Upper lobe of left lung (tissue), 4 donors: ENCODE results near the gene KCNJ5.

ENCODE experiments used
- CTCF ChIP-seq, 6 experiments: fragments of 450-650 bp in 4 of 6; fragments of 200-600 bp in 2 of 6; sonication (generic) in 2 of 6; IDR thresholded peaks; one replicate each; pipeline ENCODE4 v1.5.1; 2016 to 2019; ENCODE audit warnings: antibody characterized with exemption in 6 of 6
- EP300 ChIP-seq, 4 donors: sonication (generic); formaldehyde crosslinking; IDR thresholded peaks; one replicate each; pipeline ENCODE4 v1.5.1; 2017; ENCODE audit warnings: antibody characterized with exemption in 4 of 4, control low read depth in 2 of 4
- POLR2AphosphoS5 ChIP-seq, 2 donors: sonication (generic); formaldehyde crosslinking; IDR thresholded peaks; one replicate each; pipeline ENCODE4 v1.5.1; 2017; ENCODE audit warnings: antibody characterized with exemption in 2 of 2

- TF ChIP-seq CTCF (IDR thresholded peaks at IDR 0.05) (no peak), EP300 (IDR thresholded peaks at IDR 0.05) (no peak), POLR2AphosphoS5 (IDR thresholded peaks at IDR 0.05) (peak in 1 of 2 donors; percentile 27)
Measured at GRCh38 chr11:128891913-128892398, 800 bp downstream of the KCNJ5 start.
